ENCODE results near the gene APBB1IP. TPM values are rescaled to one million over a fixed set of nuclear protein-coding genes. Genes with fewer than 3 reads are reported as not detected.
"Not testable (repeated sequence)": the region's sequence is repeated elsewhere in the genome, so short reads cannot be mapped to it uniquely, and the experiment has no call there.

APBB1IP gene
- total RNA-seq, 2 experiments from 2014 or later, result 66.3 to 68.0 TPM

DNA sequence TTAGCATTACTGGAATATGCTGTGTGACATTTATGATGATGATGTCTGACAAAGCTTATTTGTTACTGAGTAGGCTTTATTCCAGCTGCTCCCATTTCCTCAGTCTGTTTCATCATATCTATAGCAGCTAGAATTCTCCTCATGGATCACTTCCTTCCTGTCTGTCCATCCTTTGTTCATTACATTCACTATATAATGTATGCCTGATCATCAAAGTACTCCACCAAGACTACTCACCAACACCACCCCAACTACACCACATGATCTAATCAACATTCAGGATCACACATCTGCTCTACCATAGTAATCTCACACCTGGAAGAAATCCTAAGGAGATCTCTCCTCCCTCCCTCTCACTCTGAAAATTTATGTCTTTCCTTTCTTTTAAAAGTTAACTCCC is 61.3 kb downstream of the APBB1IP start:
- Mint-ChIP-seq H3K36me3 (peaks cover 65% of the 10 kb centered on the region), H3K9me3 (no peaks in the 10 kb centered on the region), H3K27me3 (no peaks in the 10 kb centered on the region), H3K27ac (no peak overlapping the region), H3K4me1 (peaks cover 25% of the 10 kb centered on the region), H3K4me3 (no peak overlapping the region)
- no peak for DNase-seq

DNA sequence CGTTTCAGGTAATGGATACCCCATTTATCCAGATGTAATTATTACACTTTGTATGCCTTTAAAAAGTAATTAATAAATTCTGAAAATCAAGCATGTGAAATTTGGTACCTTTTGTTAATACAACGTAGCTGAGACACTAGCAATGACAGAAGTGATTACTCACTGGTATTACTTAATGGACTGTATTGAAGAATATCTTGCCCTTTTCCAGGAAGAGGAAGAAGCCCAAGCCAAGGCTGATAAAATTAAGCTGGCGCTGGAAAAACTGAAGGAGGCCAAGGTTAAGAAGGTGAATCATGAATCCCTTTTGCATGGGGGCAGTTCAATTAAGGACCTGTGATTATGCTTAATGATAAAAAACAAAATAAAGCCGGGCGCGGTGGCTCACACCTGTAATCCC is 64.8 kb downstream of the APBB1IP start:
- DNase-seq, result no peak
- Mint-ChIP-seq H3K4me1 (peaks cover 23% of the 10 kb centered on the region), H3K9me3 (peaks cover 3% of the 10 kb centered on the region), H3K27me3 (no peaks in the 10 kb centered on the region), H3K27ac (peak overlapping the region; percentile 7), H3K4me3 (no peak overlapping the region), H3K36me3 (peaks cover 64% of the 10 kb centered on the region)

DNA sequence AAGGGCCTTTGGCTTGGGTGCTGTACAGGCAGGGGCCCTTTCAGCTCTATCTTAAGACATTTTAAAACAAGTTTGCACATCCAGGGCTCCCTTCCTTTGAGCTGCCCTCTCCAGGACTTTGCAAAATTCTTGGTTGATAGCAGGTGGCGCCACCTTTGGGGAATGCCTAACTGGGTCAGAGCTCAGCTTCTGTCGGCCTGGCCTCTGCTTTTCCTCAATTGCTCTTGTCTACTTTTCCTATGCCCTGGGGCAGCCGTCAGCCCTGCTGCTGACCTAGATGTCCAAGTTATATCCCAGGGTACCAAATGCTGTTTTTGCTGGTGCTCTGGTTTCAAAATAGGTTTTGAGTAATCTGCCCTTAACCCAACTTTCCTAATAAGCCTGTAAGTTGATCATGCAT is 65.8 kb downstream of the APBB1IP start:
- H3K27me3 Mint-ChIP-seq, result no peaks in the 10 kb centered on the region
- DNase-seq, result no peak
- H3K27ac Mint-ChIP-seq, result peak overlapping the region; percentile 60
- H3K36me3 Mint-ChIP-seq, result peaks cover 62% of the 10 kb centered on the region
- H3K9me3 Mint-ChIP-seq, result peaks cover 3% of the 10 kb centered on the region
- H3K4me3 Mint-ChIP-seq, result no peak overlapping the region
- peaks cover 24% of the 10 kb centered on the region for H3K4me1 Mint-ChIP-seq

DNA sequence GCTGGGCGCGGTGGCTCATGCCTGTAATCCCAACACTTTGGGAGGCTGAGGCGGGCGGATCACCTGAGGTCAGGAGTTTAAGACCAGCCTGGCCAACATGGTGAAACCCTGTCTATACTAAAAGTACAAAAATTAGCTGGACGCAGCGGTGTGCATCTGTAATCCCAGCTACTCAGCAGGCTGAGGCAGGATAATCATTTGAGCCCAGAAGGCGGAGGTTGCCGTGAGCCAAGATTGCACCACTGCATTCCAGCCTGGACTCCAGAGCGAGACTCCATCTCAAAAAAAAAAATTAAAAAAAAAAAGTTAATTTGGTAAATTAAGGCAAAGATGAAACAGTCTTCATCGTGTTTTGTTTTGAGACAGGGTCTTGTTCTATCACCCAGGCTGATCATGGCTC is 66.3 kb downstream of the APBB1IP start:
- not testable (repeated sequence) for H3K9me3 Mint-ChIP-seq, H3K27ac Mint-ChIP-seq, DNase-seq

GRCh38 chr10:26505491-26505890 is 67.3 kb downstream of the APBB1IP start:
- Mint-ChIP-seq H3K4me3 (no peak overlapping the region), H3K27ac (no peak overlapping the region)

More for the DNA sequence above, 66.3 kb downstream of the APBB1IP start:
- H3K4me3 Mint-ChIP-seq, H3K27me3 Mint-ChIP-seq: not testable (repeated sequence)
- Mint-ChIP-seq H3K36me3 (peaks cover 65% of the 10 kb centered on the region), H3K4me1 (peaks cover 25% of the 10 kb centered on the region)

DNA sequence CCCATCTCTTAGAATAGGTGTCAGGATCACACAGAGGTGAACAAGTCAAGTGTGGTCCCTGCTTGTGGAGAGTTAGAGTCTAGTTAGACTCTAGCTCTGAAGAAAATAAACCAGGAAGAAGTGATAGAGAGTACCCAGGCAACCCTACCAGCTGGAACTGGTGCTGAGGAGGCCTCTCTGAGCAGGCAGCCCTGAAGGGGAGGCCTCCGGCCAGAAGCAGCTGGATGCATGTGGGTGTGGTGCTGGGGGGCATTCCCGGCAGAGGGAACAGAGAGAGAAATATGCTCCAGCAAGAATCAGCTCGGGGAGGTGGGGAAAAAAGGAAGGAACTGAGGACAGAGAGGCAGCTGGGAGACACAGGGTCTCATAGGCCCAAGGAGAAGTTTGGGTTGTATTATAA is 68.6 kb downstream of the APBB1IP start:
- Mint-ChIP-seq H3K4me3 (no peak overlapping the region), H3K9me3 (peaks cover 3% of the 10 kb centered on the region), H3K4me1 (peaks cover 10% of the 10 kb centered on the region), H3K27me3 (no peaks in the 10 kb centered on the region), H3K36me3 (peaks cover 62% of the 10 kb centered on the region), H3K27ac (no peak overlapping the region)
- DNase-seq, result no peak

More at GRCh38 chr10:26505491-26505890, 67.3 kb downstream of the APBB1IP start:
- no peak for DNase-seq
- Mint-ChIP-seq H3K36me3 (peaks cover 65% of the 10 kb centered on the region), H3K27me3 (no peaks in the 10 kb centered on the region), H3K9me3 (peaks cover 3% of the 10 kb centered on the region), H3K4me1 (peaks cover 20% of the 10 kb centered on the region)

DNA sequence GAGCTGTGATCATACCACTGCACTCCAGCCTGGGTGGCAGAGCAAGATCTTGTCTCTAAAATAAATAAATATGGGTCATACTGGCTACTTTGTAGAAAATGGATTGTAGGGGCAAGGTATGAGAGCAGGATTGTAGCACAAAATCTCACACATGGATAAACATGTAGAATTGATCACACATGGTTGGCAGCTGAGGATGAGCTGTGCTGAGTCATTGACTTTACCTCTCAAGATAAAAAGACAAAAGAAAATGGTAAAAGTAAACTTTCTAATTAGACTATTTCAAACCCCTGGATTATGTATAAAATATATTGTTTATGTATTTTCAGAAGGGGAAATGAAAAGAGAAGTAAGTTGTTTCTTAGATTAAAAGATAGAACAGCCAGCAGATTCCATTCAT is 69.3 kb downstream of the APBB1IP start:
- Mint-ChIP-seq H3K4me1 (peaks cover 10% of the 10 kb centered on the region), H3K9me3 (peaks cover 4% of the 10 kb centered on the region), H3K27me3 (no peaks in the 10 kb centered on the region), H3K36me3 (peaks cover 65% of the 10 kb centered on the region), H3K27ac (peak overlapping the region; percentile 29), H3K4me3 (no peak overlapping the region)
- no peak for DNase-seq

DNA sequence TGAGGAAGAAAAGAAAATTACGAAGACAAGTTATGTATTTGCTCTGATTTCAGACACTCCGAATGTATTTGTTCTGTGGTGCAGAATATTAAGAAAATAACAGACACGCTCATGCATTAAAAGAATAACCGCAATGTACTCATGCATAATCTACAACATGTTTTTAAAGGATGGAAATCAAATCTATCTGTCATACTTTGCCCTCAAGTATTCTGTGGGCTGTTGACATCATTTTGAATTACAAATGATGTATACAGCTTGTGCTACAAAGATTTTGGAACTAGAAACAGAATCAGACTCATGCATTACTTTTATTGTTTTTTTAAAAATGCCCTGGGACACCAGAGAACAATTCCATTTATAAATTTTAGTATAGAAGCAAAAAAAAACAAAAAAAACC is 69.9 kb downstream of the APBB1IP start:
- Mint-ChIP-seq H3K27ac (no peak overlapping the region), H3K36me3 (peaks cover 66% of the 10 kb centered on the region), H3K9me3 (peaks cover 6% of the 10 kb centered on the region), H3K4me1 (peaks cover 10% of the 10 kb centered on the region), H3K27me3 (no peaks in the 10 kb centered on the region), H3K4me3 (no peak overlapping the region)
- DNase-seq, result no peak

DNA sequence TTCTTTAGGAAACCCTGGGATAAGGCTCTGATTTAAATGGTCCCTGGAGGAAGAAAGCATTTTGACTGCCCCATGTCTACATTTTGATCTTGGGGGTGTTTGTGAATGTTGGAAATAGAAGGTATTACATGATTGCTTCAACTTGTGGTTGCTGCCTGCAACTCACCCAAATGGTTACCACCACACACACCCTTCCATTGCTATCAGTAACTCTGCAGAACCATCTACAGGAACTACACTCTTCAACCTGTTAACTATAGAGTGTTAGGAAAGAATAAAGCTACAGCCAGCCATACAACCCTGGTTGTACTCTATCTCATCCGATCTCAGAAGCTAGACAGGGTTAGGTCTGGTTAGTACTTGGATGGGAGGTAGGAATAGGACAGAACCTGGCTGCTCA is 71.2 kb downstream of the APBB1IP start:
- no peak for DNase-seq
- Mint-ChIP-seq H3K27me3 (no peaks in the 10 kb centered on the region), H3K27ac (no peak overlapping the region), H3K36me3 (peaks cover 72% of the 10 kb centered on the region), H3K9me3 (peaks cover 6% of the 10 kb centered on the region), H3K4me3 (no peak overlapping the region), H3K4me1 (peaks cover 8% of the 10 kb centered on the region)

DNA sequence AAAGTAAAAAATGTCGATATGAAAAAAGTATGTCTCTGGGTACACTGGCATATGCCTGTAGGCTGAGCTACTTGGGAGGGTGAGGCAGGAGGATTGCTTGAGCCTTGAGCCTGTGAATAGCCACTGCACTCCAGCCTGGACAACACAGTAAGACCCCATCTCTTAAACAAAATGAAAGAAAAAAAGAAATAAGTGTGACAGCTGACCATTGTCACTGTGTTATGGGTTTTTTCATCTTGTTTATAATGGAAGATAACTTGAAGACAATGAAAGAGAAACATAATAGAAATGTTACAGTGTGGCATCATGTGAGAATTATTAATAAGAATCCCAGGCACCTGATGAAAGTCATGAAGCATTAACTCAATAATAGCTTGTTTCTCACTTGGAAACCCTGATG is 75.0 kb downstream of the APBB1IP start:
- peaks cover 70% of the 10 kb centered on the region for H3K36me3 Mint-ChIP-seq
- peaks cover 4% of the 10 kb centered on the region for H3K9me3 Mint-ChIP-seq
- no peak overlapping the region for H3K4me3 Mint-ChIP-seq
- H3K4me1 Mint-ChIP-seq, result peaks cover 8% of the 10 kb centered on the region
- H3K27ac Mint-ChIP-seq, result no peak overlapping the region
- no peak for DNase-seq
- H3K27me3 Mint-ChIP-seq, result no peaks in the 10 kb centered on the region

DNA sequence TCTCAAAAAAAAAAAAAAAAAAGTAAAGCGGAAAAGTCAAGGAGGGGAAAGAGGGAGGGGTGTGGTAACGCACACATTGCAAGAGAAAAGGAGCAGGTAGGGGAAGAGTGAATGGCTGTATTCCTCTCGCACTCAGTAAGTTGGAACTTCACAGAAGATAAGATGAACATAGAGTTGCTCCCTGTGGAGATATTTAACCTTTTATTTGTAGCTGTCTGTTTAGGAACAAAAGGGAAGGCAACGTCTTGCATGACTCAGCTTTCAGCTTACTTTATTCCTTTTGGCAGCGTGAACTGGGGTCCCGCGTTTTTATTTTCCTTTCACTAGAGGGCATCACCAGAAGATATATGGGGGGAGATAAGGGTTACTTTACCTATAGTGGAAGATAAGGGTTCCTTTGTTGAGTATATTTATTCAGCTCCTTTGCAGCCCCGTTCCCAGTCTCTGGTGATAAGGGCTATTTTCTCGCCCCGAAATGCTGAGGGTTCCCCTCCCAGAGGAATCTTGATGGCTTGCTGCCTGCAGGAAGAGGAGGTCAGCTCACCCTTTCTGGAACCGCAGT is 78.5 kb downstream of the APBB1IP start:
- Mint-ChIP-seq H3K27ac (no peak overlapping the region), H3K4me1 (peaks cover 18% of the 10 kb centered on the region), H3K27me3 (no peaks in the 10 kb centered on the region), H3K4me3 (no peak overlapping the region), H3K9me3 (peaks cover 10% of the 10 kb centered on the region), H3K36me3 (peaks cover 80% of the 10 kb centered on the region)
- DNase-seq, result no peak

GRCh38 chr10:26517141-26517867 is 79.2 kb downstream of the APBB1IP start:
- DNase-seq, result no peak
- Mint-ChIP-seq H3K36me3 (peaks cover 81% of the 10 kb centered on the region), H3K4me3 (no peak overlapping the region), H3K27ac (no peak overlapping the region), H3K4me1 (peaks cover 18% of the 10 kb centered on the region), H3K9me3 (peaks cover 10% of the 10 kb centered on the region), H3K27me3 (no peaks in the 10 kb centered on the region)

- H3K27ac Mint-ChIP-seq, result no peak overlapping the region
- no peak for DNase-seq
- H3K4me3 Mint-ChIP-seq, result no peak overlapping the region
- H3K36me3 Mint-ChIP-seq, result peaks cover 71% of the 10 kb centered on the region
- peaks cover 35% of the 10 kb centered on the region for H3K4me1 Mint-ChIP-seq
- H3K9me3 Mint-ChIP-seq, result peaks cover 6% of the 10 kb centered on the region
- no peaks in the 10 kb centered on the region for H3K27me3 Mint-ChIP-seq
These were observed 81.7 kb downstream of the APBB1IP start for GRCh38 chr10:26519803-26520202.

- H3K9me3 Mint-ChIP-seq, result peaks cover 6% of the 10 kb centered on the region
- DNase-seq, result no peak
- no peak overlapping the region for H3K4me3 Mint-ChIP-seq
- H3K27me3 Mint-ChIP-seq, result no peaks in the 10 kb centered on the region
- peaks cover 38% of the 10 kb centered on the region for H3K4me1 Mint-ChIP-seq
- H3K27ac Mint-ChIP-seq, result peak overlapping the region; percentile 67
- peaks cover 69% of the 10 kb centered on the region for H3K36me3 Mint-ChIP-seq
These were observed 82.4 kb downstream of the APBB1IP start for GRCh38 chr10:26520575-26520974.

- DNase-seq, result no peak
- peaks cover 61% of the 10 kb centered on the region for H3K36me3 Mint-ChIP-seq
- peak overlapping the region; percentile 54 for H3K27ac Mint-ChIP-seq
- H3K9me3 Mint-ChIP-seq, result peaks cover 3% of the 10 kb centered on the region
- no peaks in the 10 kb centered on the region for H3K27me3 Mint-ChIP-seq
- H3K4me3 Mint-ChIP-seq, result no peak overlapping the region
- H3K4me1 Mint-ChIP-seq, result peaks cover 40% of the 10 kb centered on the region
These were observed 86.2 kb downstream of the APBB1IP start for GRCh38 chr10:26524161-26524896.

Data from activated naive CD8-positive, alpha-beta T cell treated with anti-CD3 and anti-CD28 coated beads for 36 hours (primary cell).